ENCODE measurements around the gene RASGRP2. TPM values are rescaled to one million over a fixed set of nuclear protein-coding genes. Genes with fewer than 3 reads are reported as not detected.
A peak's percentile ranks its signal among the peaks of the same experiment; 100 is the strongest.

RASGRP2 gene
- total RNA-seq, 1 experiment from 2014 or later = 26.9 TPM

- Histone ChIP-seq H3K23ac (ENCODE audit: insufficient read length, low read depth, low read length) (no peak overlapping the region), H3K56ac (ENCODE audit: insufficient read length, low read depth, low read length) (no peak overlapping the region), H2BK120ac (ENCODE audit: low read depth, low read length, poor library complexity, severe bottlenecking) (no peak overlapping the region), H4K8ac (replicated peaks; ENCODE audit: insufficient read length, low read depth, low read length) (no peak overlapping the region), H3K18ac (ENCODE audit: insufficient read length, low read depth, low read length) (no peak overlapping the region), H4K5ac (ENCODE audit: insufficient read length, low read depth, low read length) (no peak overlapping the region), H3K79me2 (ENCODE audit: insufficient read depth, low read length) (no peaks in the 10 kb centered on the region), H2BK5ac (ENCODE audit: insufficient read length, low read length) (no peak overlapping the region), H3K9ac (ENCODE audit: extremely low read depth, insufficient read length, low read length) (no peak overlapping the region), H2AK5ac (ENCODE audit: insufficient read length, low read length) (no peak overlapping the region), H3K14ac (ENCODE audit: insufficient read depth, low read length) (no peak overlapping the region; the same call in 1 of the 2 replicates), H3K9me3 (ENCODE audit: control insufficient read depth, low read depth, low read length) (no peaks in the 10 kb centered on the region), H2AFZ (ENCODE audit: low read length) (no peak overlapping the region), H2BK12ac (ENCODE audit: insufficient read length, low read depth, low read length) (no peak overlapping the region), H3K4me1 (ENCODE audit: insufficient read depth, low read length) (peaks cover 8% of the 10 kb centered on the region), H3T11ph (ENCODE audit: low read length) (no peak overlapping the region), H3K4ac (ENCODE audit: low read depth, low read length) (no peak overlapping the region), H3K27me3 (ENCODE audit: insufficient read depth, low read length) (peaks cover 10% of the 10 kb centered on the region; the same call in 1 of the 2 replicates), H3K4me2 (ENCODE audit: insufficient read depth, insufficient read length, low read length) (no peak overlapping the region), H4K91ac (ENCODE audit: insufficient read length, low read depth, low read length) (no peak overlapping the region), H3K27ac (ENCODE audit: insufficient read length, low read depth, low read length) (no peak overlapping the region), H3K79me1 (ENCODE audit: insufficient read depth, low read depth, low read length, poor library complexity, severe bottlenecking) (no peaks in the 10 kb centered on the region), H4K20me1 (ENCODE audit: control insufficient read depth, insufficient read depth, insufficient read length) (peaks cover 3% of the 10 kb centered on the region), H3K23me2 (ENCODE audit: insufficient read length, low read depth, low read length, poor library complexity, severe bottlenecking) (no peaks in the 10 kb centered on the region), H2BK15ac (ENCODE audit: low read depth, low read length) (no peak overlapping the region), H2BK20ac (ENCODE audit: low read depth, low read length, poor library complexity, severe bottlenecking) (no peak overlapping the region)
- peak overlapping the region in 1 of 3 experiments; percentile 67; a peak in 1 of 7 replicates for H3K27ac Mint-ChIP-seq
- WGBS (ENCODE audit: extremely low coverage, insufficient read length, low lambda C conversion rate) = no CpG with 5 or more reads among the region's 3 CpGs
- no peaks in the 10 kb centered on the region; a peak in 1 of 7 replicates for H3K36me3 Mint-ChIP-seq (ENCODE audit: insufficient read depth in 1 of 3, low read depth in 3 of 3)
- peaks cover 70% of the 10 kb centered on the region for H3K27me3 Mint-ChIP-seq (ENCODE audit: low read depth)
- H3K4me3 Mint-ChIP-seq = no peak overlapping the region
- no peaks in the 10 kb centered on the region for H3K9me3 Mint-ChIP-seq
- no peak for TF ChIP-seq CTCF (conservative IDR thresholded peaks at IDR 0.05)
- DNase-seq = no peak
- H3K4me1 Mint-ChIP-seq = peaks cover 17 to 51% of the 10 kb centered on the region in 2 experiments
Observed at GRCh38 chr11:64721359-64721699, 22.6 kb downstream of the RASGRP2 start.
